Lower lobe of right lung (tissue), 2 donors: ENCODE measurements around the gene STXBP1. TPM values are rescaled to one million over a fixed set of nuclear protein-coding genes. Genes with fewer than 3 reads are reported as not detected.

Experiments used
- ATAC-seq, 2 donors: fragments of 200-7000 bp; cut with Tn5 transposase; one replicate each; pipeline ENCODE4 v1.9.1; 2020 to 2022; ENCODE audit warnings: mild to moderate bottlenecking in 2 of 2, moderate library complexity in 2 of 2
- DNase-seq: peaks from one replicate; pipeline ENCODE4 v3.0.0-alpha.2; 2020
- H3K27ac ChIP-seq: fragments of 200-600 bp; one replicate; pipeline ENCODE4 v1.8.0; 2022
- H3K27me3 ChIP-seq: fragments of 200-600 bp; one replicate; pipeline ENCODE4 v1.8.0; 2022; ENCODE audit warnings: low read depth
- H3K36me3 ChIP-seq: fragments of 200-600 bp; one replicate; pipeline ENCODE4 v1.8.0; 2022; ENCODE audit warnings: mild to moderate bottlenecking
- H3K4me1 ChIP-seq: fragments of 200-600 bp; one replicate; pipeline ENCODE4 v1.8.0; 2022
- H3K4me3 ChIP-seq: fragments of 200-600 bp; one replicate; pipeline ENCODE4 v1.8.0; 2022; ENCODE audit warnings: mild to moderate bottlenecking
- H3K9me3 ChIP-seq: fragments of 200-600 bp; one replicate; pipeline ENCODE4 v1.8.0; 2022
- CTCF ChIP-seq: fragments of 200-600 bp; IDR thresholded peaks from one replicate; pipeline ENCODE4 v1.8.0; 2022; ENCODE audit warnings: antibody characterized with exemption, mild to moderate bottlenecking
- intact Hi-C: fragments of 100-400 bp; cut with DNase I; formaldehyde crosslinking; loops from one replicate; pipeline ENCODE4 v1.11.0; 2022
- total RNA-seq: library from RNA; stranded (reverse); fragmentation: NEBNext Ultra II Directional; extraction: Animal tissue kit (Norgen Biotek cat#: 25700); gene quantifications from one replicate; pipeline ENCODE4 v1.2.1, GENCODE V29; 2021
- donor health status: DM: no; HTN: yes; CAD: no; lungs with severe emphysema.

The STXBP1 gene
- total RNA-seq, 1 donor from 2014 or later = 88.6 TPM

DNA sequence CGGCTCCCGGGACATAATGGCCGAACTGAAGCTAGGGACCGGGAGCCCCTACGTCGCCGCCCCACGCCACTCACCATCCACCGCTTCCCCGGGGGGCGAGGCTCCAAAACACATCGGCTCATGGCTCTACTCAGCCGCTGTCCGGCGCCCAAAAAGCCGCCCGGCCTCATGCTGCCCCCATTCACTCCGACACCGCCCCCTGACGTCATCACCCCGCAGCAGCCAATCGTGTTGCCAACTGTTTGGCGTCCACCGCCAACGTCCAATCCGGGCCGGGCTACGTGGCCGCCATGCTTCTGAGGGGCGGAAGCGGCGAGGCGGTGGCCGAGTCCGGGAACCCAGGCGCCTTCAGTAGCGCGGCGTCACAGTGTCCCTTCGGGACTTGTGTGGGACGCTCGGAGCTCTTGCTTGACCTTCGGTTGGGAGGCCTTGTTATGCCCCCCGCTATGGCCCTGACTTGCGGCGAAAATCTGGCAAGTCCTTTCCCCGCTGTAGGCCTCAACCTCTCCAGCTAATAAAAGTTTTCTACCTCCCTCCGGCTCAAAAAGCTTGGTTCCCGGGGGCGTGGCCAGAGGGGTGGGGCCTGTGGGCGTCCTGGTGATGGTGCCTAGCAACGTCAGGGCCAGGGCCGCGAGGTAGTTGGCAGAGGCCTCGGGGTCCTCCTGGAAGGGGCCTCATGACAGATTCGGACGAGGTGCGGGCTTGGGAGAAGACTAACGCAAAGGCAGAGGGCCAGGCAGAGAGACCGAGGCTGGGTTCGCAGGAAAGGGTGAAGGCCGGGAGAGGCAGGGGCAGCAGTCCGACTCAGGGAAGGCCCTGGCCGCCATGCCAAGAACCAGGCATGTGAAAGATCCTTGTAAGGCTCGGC, 103.6 kb downstream of the STXBP1 start, which contains the start of the genes PTRH1 and TTC16:
TSS of gene PTRH1 (minus strand) at position 194 of the 868 bp plus-strand sequence. CDS start at position 170, 24 bp downstream.
TSS of gene TTC16 (plus strand) at position 610 of the 868 bp plus-strand sequence. CDS start at position 677, 67 bp downstream.
- ATAC-seq (peak; percentile 97 to 98), DNase-seq (peak; percentile 98)
- TF ChIP-seq CTCF = no peak
- Histone ChIP-seq H3K27ac (peak within 1 kb of the TSS; percentile 84), H3K9me3 (no peaks in the 10 kb centered on the region), H3K36me3 (peaks cover 7% of the 10 kb centered on the region), H3K4me1 (peaks cover 18% of the 10 kb centered on the region), H3K27me3 (no peaks in the 10 kb centered on the region), H3K4me3 (peak within 1 kb of the TSS; percentile 91)
- intact Hi-C loops = no loop called here

DNA sequence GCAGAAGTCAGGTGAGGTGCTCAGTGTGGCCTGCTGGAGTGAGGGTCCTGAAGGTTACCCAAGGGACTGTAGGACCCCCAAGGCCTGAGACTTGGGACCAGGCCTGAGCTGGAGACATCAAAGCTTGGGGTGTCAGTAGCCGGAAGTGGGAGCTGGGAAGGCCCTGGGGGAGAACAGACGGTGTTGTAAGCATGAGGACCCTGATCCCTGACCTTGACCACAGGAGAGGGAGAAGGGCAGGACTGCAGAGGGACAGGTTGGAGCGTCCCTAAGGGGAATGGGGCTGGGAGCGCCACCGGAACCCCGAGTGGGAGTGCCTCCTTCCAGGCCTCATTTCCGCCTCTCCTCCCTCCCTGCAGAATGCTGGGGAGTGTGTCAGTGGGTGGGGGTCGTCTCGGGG, 104.3 kb downstream of the STXBP1 start:
- Histone ChIP-seq H3K27me3 (no peaks in the 10 kb centered on the region), H3K9me3 (no peaks in the 10 kb centered on the region), H3K4me3 (peak overlapping the region; percentile 91), H3K36me3 (peaks cover 7% of the 10 kb centered on the region), H3K27ac (peak overlapping the region; percentile 84), H3K4me1 (peaks cover 18% of the 10 kb centered on the region)
- no peak for DNase-seq
- no peak for TF ChIP-seq CTCF
- intact Hi-C loops = no loop called here
- ATAC-seq = no peak

- DNase-seq = no peak
- intact Hi-C loops = no loop called here
Observed at GRCh38 chr9:127717766-127718165, 105.7 kb downstream of the STXBP1 start.

DNA sequence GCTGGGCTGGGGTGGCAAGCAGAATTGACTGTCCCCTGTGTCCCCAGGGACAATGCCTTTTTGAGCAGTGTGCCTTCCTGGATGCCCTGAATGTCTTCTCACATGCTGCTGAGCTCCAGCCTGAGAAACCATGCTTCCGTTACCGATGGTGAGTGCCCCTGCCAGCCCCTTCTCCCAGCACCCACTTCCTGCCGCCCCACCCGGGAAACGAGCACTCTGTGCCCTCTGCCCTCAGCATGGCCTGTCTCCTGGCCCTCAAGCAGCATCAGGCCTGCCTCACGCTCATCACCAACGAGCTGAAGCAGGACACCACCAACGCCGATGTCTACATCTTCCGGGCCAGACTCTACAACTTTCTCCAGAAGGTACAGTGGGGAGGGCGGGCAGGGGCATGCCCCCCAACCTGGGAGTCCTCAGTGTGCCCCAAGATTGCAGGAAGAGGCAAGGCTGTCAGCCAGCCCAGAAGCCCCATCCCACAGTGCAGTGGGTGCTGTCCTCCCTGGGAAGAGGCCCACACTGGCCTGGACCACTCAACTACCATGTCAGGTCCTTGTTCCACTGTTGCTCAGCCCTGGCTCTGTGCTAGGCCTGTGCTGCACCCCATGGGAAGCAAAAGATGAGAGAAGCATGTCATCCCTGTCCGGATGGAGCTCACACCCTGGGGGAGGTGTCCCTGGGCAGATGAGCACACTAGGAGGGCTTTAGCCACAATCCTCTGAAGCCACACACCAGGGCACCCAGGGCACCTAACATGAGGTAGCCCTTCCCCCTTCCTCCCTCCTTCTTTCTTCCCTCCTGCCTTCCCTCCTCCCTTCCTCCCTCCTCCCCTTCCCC, 108.2 kb downstream of the STXBP1 start:
- TF ChIP-seq CTCF = no peak
- H3K36me3 ChIP-seq = no peaks in the 10 kb centered on the region
- ATAC-seq = no peak
- H3K4me3 ChIP-seq = no peak overlapping the region
- no peaks in the 10 kb centered on the region for H3K27me3 ChIP-seq
- no peak for DNase-seq
- H3K4me1 ChIP-seq = peaks cover 25% of the 10 kb centered on the region
- no peak overlapping the region for H3K27ac ChIP-seq
- H3K9me3 ChIP-seq = no peaks in the 10 kb centered on the region
- intact Hi-C loops = no loop called here

More at GRCh38 chr9:127717766-127718165, 105.7 kb downstream of the STXBP1 start:
- Histone ChIP-seq H3K4me3 (no peak overlapping the region), H3K4me1 (peaks cover 18% of the 10 kb centered on the region), H3K9me3 (no peaks in the 10 kb centered on the region), H3K27ac (no peak overlapping the region), H3K36me3 (no peaks in the 10 kb centered on the region), H3K27me3 (no peaks in the 10 kb centered on the region)
- no peak for TF ChIP-seq CTCF
- no peak for ATAC-seq

- H3K27ac ChIP-seq = no peak overlapping the region
- H3K4me3 ChIP-seq = no peak overlapping the region
- intact Hi-C loops = no loop called here
- no peaks in the 10 kb centered on the region for H3K9me3 ChIP-seq
- no peaks in the 10 kb centered on the region for H3K36me3 ChIP-seq
- no peak for TF ChIP-seq CTCF
- DNase-seq = no peak
- H3K4me1 ChIP-seq = peaks cover 24% of the 10 kb centered on the region
- H3K27me3 ChIP-seq = no peaks in the 10 kb centered on the region
- no peak for ATAC-seq
Observed at GRCh38 chr9:127720865-127721227, 108.8 kb downstream of the STXBP1 start.
